Stimulated activated CD8-positive, alpha-beta memory T cell treated with anti-CD3 and anti-CD28 coated beads, Interleukin-4, amount 100 ng/mL, for 4 hours (primary cell): ENCODE data around the gene DNAJB13.
"Not testable (repeated sequence)": the region's sequence is repeated elsewhere in the genome, so short reads cannot be mapped to it uniquely, and the experiment has no call there.

Experiments
- DNase-seq, 2 donors: peaks; one replicate each; pipeline ENCODE4 v3.0.0-alpha.2; 2020; ENCODE audit warnings: low read depth in 2 of 2, low spot score in 1 of 2

DNAJB13 gene

GRCh38 chr11:73950869-73951710 is at the start of gene DNAJB13:
Gene DNAJB13, plus strand, starts transcription at chr11:73951026. Its CDS starts 44 bp downstream, at chr11:73951070.
- DNase-seq = no peak

GRCh38 chr11:73902303-73902702 is 48.5 kb upstream of the DNAJB13 start:
- no peak for DNase-seq

GRCh38 chr11:73907191-73907590 is 43.6 kb upstream of the DNAJB13 start:
- no peak for DNase-seq

- DNase-seq = no peak
Measured at GRCh38 chr11:73912026-73912425, 38.8 kb upstream of the DNAJB13 start.

GRCh38 chr11:73913472-73913871 is 37.4 kb upstream of the DNAJB13 start:
- no peak for DNase-seq

- no peak for DNase-seq
Measured at GRCh38 chr11:73914284-73914683, 36.5 kb upstream of the DNAJB13 start.

- DNase-seq = no peak
Measured at GRCh38 chr11:73916435-73916834, 34.4 kb upstream of the DNAJB13 start.

- DNase-seq = no peak
Measured at GRCh38 chr11:73921180-73921579, 29.6 kb upstream of the DNAJB13 start.

- no peak for DNase-seq
Measured at GRCh38 chr11:73929388-73929787, 21.4 kb upstream of the DNAJB13 start.

GRCh38 chr11:73931039-73931645 is 19.7 kb upstream of the DNAJB13 start:
- DNase-seq = no peak

GRCh38 chr11:73931951-73932350 is 18.9 kb upstream of the DNAJB13 start:
- DNase-seq = no peak

- DNase-seq = no peak
Measured at GRCh38 chr11:73932781-73933180, 18.0 kb upstream of the DNAJB13 start.

GRCh38 chr11:73936047-73936446 is 14.8 kb upstream of the DNAJB13 start:
- DNase-seq = not testable (repeated sequence)

- no peak for DNase-seq
Measured at GRCh38 chr11:73939096-73939495, 11.7 kb upstream of the DNAJB13 start.

GRCh38 chr11:73940801-73941570 is 9.8 kb upstream of the DNAJB13 start:
- DNase-seq = no peak

- DNase-seq = no peak
Measured at GRCh38 chr11:73942010-73942409, 8.8 kb upstream of the DNAJB13 start.

GRCh38 chr11:73944085-73944484 is 6.7 kb upstream of the DNAJB13 start:
- no peak for DNase-seq

- DNase-seq = no peak
Measured at GRCh38 chr11:73944901-73945300, 5.9 kb upstream of the DNAJB13 start.

- DNase-seq = no peak
Measured at GRCh38 chr11:73945396-73945795, 5.4 kb upstream of the DNAJB13 start.

GRCh38 chr11:73946798-73947458 is 3.9 kb upstream of the DNAJB13 start:
- no peak for DNase-seq

- no peak for DNase-seq
Measured at GRCh38 chr11:73949246-73949645, 1.6 kb upstream of the DNAJB13 start.
